Activated CD4-positive, alpha-beta T cell treated with anti-CD3 and anti-CD28 coated beads, Interleukin-2, amount 50 U/mL, for 4 hours (primary cell): ENCODE results near the gene ADRA1B.

ENCODE experiments used
- DNase-seq, 2 experiments: peaks; one replicate each; pipeline ENCODE4 v3.0.0-alpha.2; 2020

Gene ADRA1B

DNA sequence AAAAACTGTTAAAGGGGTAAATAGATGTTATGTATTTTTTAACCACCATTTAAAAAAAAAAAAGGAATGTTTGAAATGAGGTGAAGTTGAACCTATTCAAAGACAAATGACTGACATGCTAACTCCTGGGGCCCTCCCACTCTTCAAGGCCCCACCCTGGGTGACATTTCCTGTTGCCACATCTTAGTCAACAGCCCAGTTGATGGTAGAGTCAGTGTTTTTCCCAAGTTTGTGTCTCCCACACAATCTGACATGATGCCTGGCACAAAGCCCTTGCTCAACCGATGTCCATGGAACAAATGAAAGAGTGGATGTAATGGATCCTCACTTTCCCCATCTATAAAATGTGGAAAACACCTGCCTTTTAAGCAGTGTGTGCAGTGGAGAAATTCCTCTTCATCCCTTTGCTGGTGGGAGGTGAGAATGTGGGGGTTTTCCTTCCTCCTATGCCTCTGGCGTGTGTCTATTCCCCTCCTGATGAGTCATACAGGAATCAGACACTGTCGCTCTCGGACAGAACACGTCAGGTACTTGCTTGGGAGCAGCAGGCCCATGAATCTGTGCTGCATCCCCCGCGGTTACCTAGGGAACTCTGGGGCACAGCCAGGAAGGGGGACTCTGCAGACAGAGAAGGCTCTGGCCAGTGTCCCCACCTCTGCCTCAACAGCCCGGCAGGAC lies 13.7 kb upstream of the ADRA1B start:
- no peak for DNase-seq

DNA sequence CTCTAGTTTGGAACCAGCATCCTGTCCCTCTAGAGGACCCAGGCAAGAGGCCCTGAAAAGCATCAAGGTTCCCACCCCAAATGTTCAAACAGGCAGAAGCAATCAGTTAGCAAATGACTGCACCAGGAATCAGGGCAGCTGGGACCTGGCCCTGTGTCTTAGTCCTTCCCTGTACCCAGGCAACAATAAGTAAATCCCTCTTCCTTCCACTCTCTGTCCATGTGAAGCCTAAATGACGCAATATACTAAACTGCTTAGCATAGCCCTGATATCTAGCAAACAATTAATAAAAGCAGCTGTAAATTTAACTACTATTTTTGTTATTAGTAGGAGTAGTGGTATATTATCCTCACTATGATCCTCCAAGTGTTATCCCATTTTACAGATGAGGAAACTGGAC lies 13.2 kb upstream of the ADRA1B start:
- no peak for DNase-seq

GRCh38 chr5:159904874-159905273 lies 11.4 kb upstream of the ADRA1B start:
- DNase-seq, result no peak

DNA sequence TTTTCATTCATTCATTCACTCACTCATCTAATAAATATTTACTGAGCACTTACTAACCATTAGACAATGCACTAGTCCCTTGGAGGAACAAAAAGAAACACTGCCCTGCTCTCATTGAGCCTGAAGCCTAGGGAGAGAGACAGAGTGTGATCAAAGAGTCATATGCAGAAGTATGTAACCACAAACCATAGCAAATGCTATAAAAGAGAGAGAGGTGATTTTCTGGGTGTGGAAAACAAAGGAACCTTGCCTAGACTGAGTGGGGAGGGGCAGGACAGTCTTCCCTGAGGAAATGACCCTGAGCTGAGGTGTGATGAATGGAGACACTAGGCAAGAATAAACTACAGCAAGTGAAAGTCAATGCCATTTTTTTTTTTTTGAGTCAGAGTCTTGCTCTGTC lies 10.8 kb upstream of the ADRA1B start:
- no peak for DNase-seq

GRCh38 chr5:159906463-159906862 lies 9.8 kb upstream of the ADRA1B start:
- no peak for DNase-seq

GRCh38 chr5:159906943-159907342 lies 9.3 kb upstream of the ADRA1B start:
- DNase-seq, result no peak

GRCh38 chr5:159907689-159908590 lies 8.3 kb upstream of the ADRA1B start:
- no peak for DNase-seq

- no peak for DNase-seq
Observed at GRCh38 chr5:159908591-159908940, 7.7 kb upstream of the ADRA1B start.

- no peak for DNase-seq
Observed at GRCh38 chr5:159909126-159909525, 7.2 kb upstream of the ADRA1B start.

- DNase-seq, result no peak
Observed at GRCh38 chr5:159910207-159910842, 6.0 kb upstream of the ADRA1B start.

- no peak for DNase-seq
Observed at GRCh38 chr5:159910843-159911229, 5.4 kb upstream of the ADRA1B start.

GRCh38 chr5:159911349-159911748 lies 4.9 kb upstream of the ADRA1B start:
- no peak for DNase-seq

GRCh38 chr5:159912033-159912800 lies 4.1 kb upstream of the ADRA1B start:
- DNase-seq, result no peak

- no peak for DNase-seq
Observed at GRCh38 chr5:159913048-159913447, 3.2 kb upstream of the ADRA1B start.

DNA sequence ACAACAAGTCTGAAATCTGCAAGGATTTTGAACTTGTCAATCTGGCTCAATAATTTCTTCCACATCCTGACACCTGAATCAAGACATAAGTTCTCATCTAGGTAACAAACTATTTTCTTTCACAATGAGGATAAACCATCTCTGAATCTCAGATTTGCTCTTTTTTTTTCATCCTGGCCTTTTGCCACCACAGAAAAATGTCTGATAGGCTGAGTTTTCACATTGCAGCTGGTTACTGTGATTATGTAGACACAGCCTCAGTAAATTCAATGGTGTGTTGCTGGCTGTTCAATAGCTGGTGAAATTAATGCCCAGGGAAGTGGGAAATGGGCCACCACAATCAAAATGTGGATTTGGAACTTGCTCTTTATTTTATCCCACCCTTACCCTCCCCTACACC lies 2.8 kb upstream of the ADRA1B start:
- no peak for DNase-seq

- no peak for DNase-seq
Observed at GRCh38 chr5:159916841-159917761, 819 bp downstream of the ADRA1B start.

DNA sequence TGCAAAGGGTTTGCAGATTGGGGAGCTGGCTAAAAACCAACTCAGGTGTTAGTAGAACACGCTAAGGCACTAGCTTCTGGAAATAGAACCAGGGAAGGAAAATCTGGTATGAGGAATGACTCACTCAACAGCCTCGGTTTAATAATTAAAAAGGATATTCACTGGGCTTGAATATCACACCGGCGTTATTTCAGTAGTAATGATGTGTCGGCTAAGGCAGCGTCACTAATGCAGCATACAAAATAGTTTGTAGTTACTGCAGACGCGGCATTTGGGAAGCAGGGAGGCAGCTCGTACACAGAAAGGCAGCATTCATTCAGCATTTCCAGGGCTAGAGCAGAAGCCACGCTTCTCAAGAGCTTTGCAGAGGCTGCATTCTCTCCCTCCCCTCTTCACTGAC lies 1.7 kb downstream of the ADRA1B start:
- DNase-seq, result no peak

DNA sequence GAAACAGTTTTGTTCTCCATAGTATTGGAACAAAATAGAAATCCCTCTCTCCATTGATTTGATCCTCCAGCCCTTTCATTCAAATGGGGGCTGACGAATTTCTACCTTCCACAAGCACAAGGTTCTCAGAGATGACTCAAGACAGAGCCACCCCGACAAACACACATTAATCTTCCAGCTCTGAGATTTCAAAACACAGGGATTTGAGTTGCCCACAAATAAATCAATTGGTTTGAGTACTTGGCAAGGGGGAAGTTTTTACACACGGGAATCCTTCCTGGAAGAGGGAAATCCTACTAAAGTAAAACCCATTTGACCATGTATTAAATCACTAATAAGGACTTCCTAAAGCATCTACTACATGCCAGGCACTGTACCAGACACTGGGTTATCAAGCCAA lies 5.4 kb downstream of the ADRA1B start:
- no peak for DNase-seq

DNA sequence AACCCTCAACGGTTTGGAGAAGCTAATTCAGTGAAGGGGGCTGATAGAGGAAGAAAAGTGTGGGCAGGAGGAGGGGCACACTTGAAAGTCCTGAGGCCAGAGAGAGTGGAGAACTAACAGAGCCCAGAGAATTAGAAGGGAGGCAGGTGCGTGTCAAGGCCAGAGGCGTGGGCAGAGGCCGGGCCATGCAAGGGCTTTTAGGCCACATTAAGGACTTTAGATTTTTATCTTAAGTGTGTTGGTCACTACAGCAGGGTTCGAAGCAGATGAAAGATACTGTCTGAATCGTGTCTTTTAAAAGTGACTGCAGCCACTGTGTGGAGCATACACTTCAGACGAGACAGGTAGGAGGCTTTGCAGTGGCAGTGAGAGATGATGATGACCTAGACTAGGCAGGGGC lies 6.7 kb downstream of the ADRA1B start:
- DNase-seq, result no peak

GRCh38 chr5:159928122-159928909 lies 12.0 kb downstream of the ADRA1B start:
- no peak for DNase-seq

- no peak for DNase-seq
Observed at GRCh38 chr5:159929176-159929575, 12.9 kb downstream of the ADRA1B start.
